Measurements from ENCODE around the gene KDM2A.
"Not testable (repeated sequence)": the region's sequence is repeated elsewhere in the genome, so short reads cannot be mapped to it uniquely, and the experiment has no call there.

The KDM2A gene

GRCh38 chr11:67239783-67240575 lies 120.9 kb downstream of the KDM2A start:
- peak; percentile 97 for DNase-seq

- peak; percentile 87 for DNase-seq
Observed at GRCh38 chr11:67240576-67241389, 121.7 kb downstream of the KDM2A start.

GRCh38 chr11:67242548-67242947 lies 123.5 kb downstream of the KDM2A start:
- no peak for DNase-seq

- DNase-seq, result no peak
Observed at GRCh38 chr11:67243051-67243450, 124.0 kb downstream of the KDM2A start.

- DNase-seq, result no peak
Observed at GRCh38 chr11:67245046-67245445, 126.0 kb downstream of the KDM2A start.

- no peak for DNase-seq
Observed at GRCh38 chr11:67247946-67248550, 129.0 kb downstream of the KDM2A start.

- DNase-seq, result no peak
Observed at GRCh38 chr11:67248653-67249052, 129.6 kb downstream of the KDM2A start.

GRCh38 chr11:67250059-67251043 lies 131.3 kb downstream of the KDM2A start:
- no peak for DNase-seq

GRCh38 chr11:67251841-67252240 lies 132.8 kb downstream of the KDM2A start:
- no peak for DNase-seq

GRCh38 chr11:67252831-67253239 lies 133.8 kb downstream of the KDM2A start:
- DNase-seq, result no peak

- no peak for DNase-seq
Observed at GRCh38 chr11:67253872-67254624, 135.0 kb downstream of the KDM2A start.

GRCh38 chr11:67254798-67255197 lies 135.7 kb downstream of the KDM2A start:
- no peak for DNase-seq

GRCh38 chr11:67255353-67255752 lies 136.3 kb downstream of the KDM2A start:
- no peak for DNase-seq

GRCh38 chr11:67255864-67256263 lies 136.8 kb downstream of the KDM2A start:
- DNase-seq, result no peak

- DNase-seq, result no peak
Observed at GRCh38 chr11:67256477-67257135, 137.5 kb downstream of the KDM2A start.

GRCh38 chr11:67260406-67260805 lies 141.3 kb downstream of the KDM2A start:
- no peak for DNase-seq

GRCh38 chr11:67260885-67261639 lies 142.0 kb downstream of the KDM2A start:
- DNase-seq, result not testable (repeated sequence)

- DNase-seq, result no peak
Observed at GRCh38 chr11:67261640-67261945, 142.5 kb downstream of the KDM2A start.

- no peak for DNase-seq
Observed at GRCh38 chr11:67261946-67262681, 143.1 kb downstream of the KDM2A start.

All from stimulated activated CD4-positive, alpha-beta T cell treated with anti-CD3 and anti-CD28 coated beads, Interleukin-4, amount 100 ng/mL, for 24 hours (primary cell).